OCI-LY1 (cell line): ENCODE data around the gene GNG7.

Source experiments
- CTCF ChIP-seq: fragments of 200-600 bp; sonication (generic), shearing (Covaris generic); IDR thresholded peaks from 2 replicates; pipeline ENCODE4 v1.5.1; 2017; ENCODE audit warnings: mild to moderate bottlenecking, antibody characterized with exemption, low read length, moderate library complexity, mixed read lengths
- EZH2 ChIP-seq: fragments of 200-600 bp; sonication (generic), shearing (Covaris generic); IDR thresholded peaks from 2 replicates; pipeline ENCODE4 v1.8.0; 2017; ENCODE audit warnings: borderline replicate concordance, mixed run types, mild to moderate bottlenecking, antibody characterized with exemption, low read length, moderate library complexity, mixed read lengths

GRCh38 chr19:2740314-2740656, 37.8 kb upstream of the GNG7 start:
- TF ChIP-seq CTCF = no peak
- no peak for TF ChIP-seq EZH2
